HCT116 (cell line): ENCODE results near the gene CPA4. TPM values are rescaled to one million over a fixed set of nuclear protein-coding genes. Genes with fewer than 3 reads are reported as not detected.
"Not testable (repeated sequence)": the region's sequence is repeated elsewhere in the genome, so short reads cannot be mapped to it uniquely, and the experiment has no call there.

Experiments used
- ATAC-seq: fragments of 200-7000 bp; cut with Tn5 transposase; 2 replicates; pipeline ENCODE4 v1.9.1; 2020; ENCODE audit warnings: mild to moderate bottlenecking, moderate library complexity
- BruUV-seq: library from RNA; stranded (reverse); fragments of 400-500 nt; replicated peaks from 2 replicates; lab custom pipeline; 2021; lab: Mats Ljungman, UMichigan
- CTCF ChIA-PET: fragments of 300-600 bp; sonication (Branson Sonifier 250); formaldehyde crosslinking; loops from one replicate; lab custom pipeline; 2021; ENCODE audit warnings: antibody characterized with exemption; lab: Charles Lee
- POLR2A ChIA-PET: fragments of 300-600, 350-600 bp; sonication (Branson Sonifier 250); formaldehyde crosslinking; loops from one replicate; lab custom pipeline; 2021; ENCODE audit warnings: antibody characterized with exemption; lab: Charles Lee
- RAD21 ChIA-PET, 2 experiments: fragments of 300-600 bp; sonication (Branson Sonifier 250); formaldehyde crosslinking; loops; one replicate each; lab custom pipeline; 2023; ENCODE audit warnings: low total read pairs in 2 of 2; ENCODE audit not compliant: uncharacterized antibody in 2 of 2, unreplicated experiment in 2 of 2, low non-redundant PET in 1 of 2; lab: Charles Lee
- DNase-seq: peaks from one replicate; pipeline ENCODE4 v3.0.0-alpha.2; 2010; ENCODE audit warnings: low read depth, low spot score
- H2AFZ ChIP-seq: fragments of 200-600 bp; shearing (Covaris generic), sonication (generic); 2 replicates; pipeline ENCODE4 v1.6.1; 2017; ENCODE audit warnings: low read depth, mixed run types, mixed read lengths, antibody characterized with exemption, low read length; ENCODE audit not compliant: poor library complexity, severe bottlenecking
- H3K27ac ChIP-seq: 2 replicates; pipeline ENCODE4 v1.5.1; 2012; ENCODE audit warnings: low read depth, low read length
- H3K27me3 ChIP-seq: fragments of 200-600 bp; sonication (generic); 2 replicates; pipeline ENCODE4 v1.6.1; 2016; ENCODE audit warnings: mixed run types, low read length, mixed read lengths; ENCODE audit not compliant: insufficient read depth
- H3K36me3 ChIP-seq, 2 experiments: fragments of 200-500 bp in 1 of 2; fragments of 200-600 bp in 1 of 2; sonication (Bioruptor generic) in 1 of 2; sonication (generic) in 1 of 2; 2 replicates each; pipeline versions ENCODE4 v1.5.1 to v1.6.1; 2014 to 2016; ENCODE audit warnings: low read length in 2 of 2, inconsistent platforms in 1 of 2, mixed read lengths in 1 of 2, mixed run types in 1 of 2; ENCODE audit not compliant: insufficient read depth in 2 of 2, control insufficient read depth in 1 of 2
- H3K4me1 ChIP-seq, 2 experiments: fragments of 200-600 bp in 1 of 2; sonication (generic) in 1 of 2; 2 replicates each; pipeline versions ENCODE4 v1.5.1 to v1.6.1; 2012 to 2017; ENCODE audit warnings: low read length in 2 of 2, inconsistent platforms in 1 of 2, mild to moderate bottlenecking in 1 of 2, mixed read lengths in 1 of 2, mixed run types in 1 of 2, moderate library complexity in 1 of 2; ENCODE audit not compliant: insufficient read depth in 2 of 2, control insufficient read depth in 1 of 2
- H3K4me2 ChIP-seq: fragments of 200-600 bp; sonication (generic); 2 replicates; pipeline ENCODE4 v1.6.1; 2017; ENCODE audit warnings: mixed run types, low read length, mixed read lengths
- H3K4me3 ChIP-seq, 2 experiments: fragments of 200-600 bp in 1 of 2; sonication (generic) in 1 of 2; replicated peaks in 1 of 2; 2 replicates each; pipeline ENCODE4 v1.5.1; 2011 to 2016; ENCODE audit warnings: low read length in 2 of 2, control low read depth in 1 of 2, low read depth in 1 of 2, mild to moderate bottlenecking in 1 of 2, mixed read lengths in 1 of 2, mixed run types in 1 of 2
- H3K79me2 ChIP-seq: fragments of 200-600 bp; sonication (generic); 2 replicates; pipeline ENCODE4 v1.6.1; 2017; ENCODE audit warnings: mild to moderate bottlenecking, mixed run types, low read length, moderate library complexity, mixed read lengths; ENCODE audit not compliant: insufficient read depth
- H3K9ac ChIP-seq: fragments of 200-600 bp; sonication (generic); 2 replicates; pipeline ENCODE4 v1.6.1; 2016; ENCODE audit warnings: low read length, mixed read lengths
- H3K9me2 ChIP-seq: fragments of 200-600 bp; sonication (generic), shearing (Covaris generic); 2 replicates; pipeline ENCODE4 v1.6.1; 2017; ENCODE audit warnings: mixed run types, mild to moderate bottlenecking, moderate library complexity; ENCODE audit not compliant: insufficient read depth
- H3K9me3 ChIP-seq, 2 experiments: fragments of 200-500 bp in 1 of 2; fragments of 200-600 bp in 1 of 2; sonication (Bioruptor generic) in 1 of 2; sonication (generic) in 1 of 2; 2 replicates each; pipeline ENCODE4 v1.6.1; 2014 to 2017; ENCODE audit warnings: low read length in 2 of 2, mixed read lengths in 2 of 2, inconsistent platforms in 1 of 2, low read depth in 1 of 2, mild to moderate bottlenecking in 1 of 2, mixed run types in 1 of 2, moderate library complexity in 1 of 2; ENCODE audit not compliant: control insufficient read depth in 1 of 2, insufficient read depth in 1 of 2
- H4K20me1 ChIP-seq: fragments of 200-600 bp; sonication (generic), shearing (Covaris generic); 2 replicates; pipeline ENCODE4 v1.6.1; 2017; ENCODE audit warnings: mixed run types, mild to moderate bottlenecking, moderate library complexity; ENCODE audit not compliant: insufficient read depth
- EGR1 ChIP-seq: IDR thresholded peaks from 2 replicates; pipeline ENCODE4 v1.6.1; 2012; ENCODE audit warnings: low read depth
- EZH2phosphoT487 ChIP-seq: fragments of 200-600 bp; IDR thresholded peaks from 2 replicates; pipeline ENCODE4 v1.6.1; 2018; ENCODE audit warnings: antibody characterized with exemption, borderline replicate concordance
- JUND ChIP-seq: IDR thresholded peaks from 2 replicates; pipeline ENCODE4 v1.6.1; 2012
- POLR2A ChIP-seq: IDR thresholded peaks from 2 replicates; pipeline ENCODE4 v1.7.0; 2011; ENCODE audit warnings: borderline replicate concordance; ENCODE audit not compliant: insufficient read depth, insufficient read length; ENCODE audit errors: extremely low read depth
- REST ChIP-seq: IDR thresholded peaks from 2 replicates; pipeline ENCODE4 v1.6.1; 2012; ENCODE audit warnings: low read depth
- SRF ChIP-seq: IDR thresholded peaks from 2 replicates; pipeline ENCODE4 v1.6.1; 2012; ENCODE audit warnings: low read depth
- ZFX ChIP-seq: fragments of 450-650 bp; IDR thresholded peaks from 2 replicates; pipeline ENCODE4 v1.6.1; 2017
- ZNF274 ChIP-seq: fragments of 200-500 bp; sonication (Bioruptor generic); IDR thresholded peaks from 2 replicates; pipeline ENCODE4 v1.6.1; 2014; ENCODE audit warnings: mild to moderate bottlenecking, low read depth, low read length, inconsistent platforms
- intact Hi-C: fragments of 100-400 bp; cut with micrococcal nuclease; formaldehyde crosslinking; loops from 2 replicates; pipeline ENCODE4 v1.10.0; 2022
- total RNA-seq: library from RNA; stranded (reverse); gene quantifications from one replicate; pipeline ENCODE4 v1.2.1, GENCODE V29; 2021; ENCODE audit not compliant: unreplicated experiment

Gene CPA4
- total RNA-seq, 1 experiment from 2014 or later, result 38.7 TPM

- H3K4me3 ChIP-seq, RAD21 ChIA-PET, H2AFZ ChIP-seq, POLR2A ChIA-PET, H3K4me2 ChIP-seq, H3K36me3 ChIP-seq, H3K9me3 ChIP-seq, H3K79me2 ChIP-seq, H4K20me1 ChIP-seq, CTCF ChIA-PET, DNase-seq, BruUV-seq, H3K27me3 ChIP-seq, H3K9me2 ChIP-seq, H3K27ac ChIP-seq, H3K4me1 ChIP-seq, H3K9ac ChIP-seq, ATAC-seq: not testable (repeated sequence)
- intact Hi-C loops, result loop anchor here (10.0 kb wide), 1 partner anchor 445 kb away; no protein-coding TSS in a partner anchor
Observed at GRCh38 chr7:130249626-130250025, 43.3 kb upstream of the CPA4 start.

- H3K9me2 ChIP-seq, result no peaks in the 10 kb centered on the region
- CTCF ChIA-PET, result no interaction called here
- DNase-seq (no peak), ATAC-seq (no peak)
- H3K4me3 ChIP-seq, result no peak overlapping the region
- no TSS peak for BruUV-seq
- no peak overlapping the region for H2AFZ ChIP-seq
- no peaks in the 10 kb centered on the region for H3K9me3 ChIP-seq
- H3K4me1 ChIP-seq, result no peaks in the 10 kb centered on the region
- H3K9ac ChIP-seq, result no peak overlapping the region
- intact Hi-C loops, result no loop called here
- H3K4me2 ChIP-seq, result no peak overlapping the region
- POLR2A ChIA-PET, result no interaction called here
- no peak for TF ChIP-seq POLR2A
- H3K27ac ChIP-seq, result no peak overlapping the region
- RAD21 ChIA-PET, result no interaction called here
- no peaks in the 10 kb centered on the region for H3K27me3 ChIP-seq
- no peaks in the 10 kb centered on the region for H3K79me2 ChIP-seq
- no peaks in the 10 kb centered on the region for H4K20me1 ChIP-seq
- H3K36me3 ChIP-seq, result no peaks in the 10 kb centered on the region
Observed at GRCh38 chr7:130254555-130254954, 38.4 kb upstream of the CPA4 start.

- DNase-seq (no peak), ATAC-seq (no peak)
- Histone ChIP-seq H3K79me2 (no peaks in the 10 kb centered on the region), H2AFZ (no peak overlapping the region), H4K20me1 (no peaks in the 10 kb centered on the region), H3K27ac (no peak overlapping the region), H3K36me3 (no peaks in the 10 kb centered on the region), H3K9me2 (no peaks in the 10 kb centered on the region), H3K4me3 (no peak overlapping the region)
- ChIA-PET RAD21 (no interaction called here), CTCF (no interaction called here)
- intact Hi-C loops, result no loop called here
- TF ChIP-seq EZH2phosphoT487 (no peak), ZFX (no peak), EGR1 (no peak), SRF (no peak), JUND (no peak), REST (no peak), ZNF274 (no peak)
- TF ChIP-seq, all 23 proteins: peak for 0
- H3K4me2 ChIP-seq, result no peak overlapping the region
- BruUV-seq, result no TSS peak
- H3K9me3 ChIP-seq, result no peaks in the 10 kb centered on the region
- POLR2A ChIA-PET, result no interaction called here
- H3K27me3 ChIP-seq, result no peaks in the 10 kb centered on the region
- no peak overlapping the region for H3K9ac ChIP-seq
- H3K4me1 ChIP-seq, result no peaks in the 10 kb centered on the region
Observed at GRCh38 chr7:130256704-130257103, 36.3 kb upstream of the CPA4 start.
